Astrocyte (in vitro differentiated cells and primary cell): ENCODE results near the gene SLCO3A1.

Source experiments
- CTCF ChIP-seq: IDR thresholded peaks from 2 replicates; pipeline ENCODE4 v1.5.1; 2011; ENCODE audit warnings: low read depth, mild to moderate bottlenecking, inconsistent platforms, low read length, moderate library complexity; ENCODE audit not compliant: insufficient read depth
- EZH2 ChIP-seq: IDR thresholded peaks from 2 replicates; pipeline ENCODE4 v1.6.1; 2012; ENCODE audit warnings: mild to moderate bottlenecking, low read length, inconsistent platforms; ENCODE audit not compliant: insufficient read depth

- TF ChIP-seq CTCF (no peak), EZH2 (no peak)
These were observed 18.3 kb downstream of the SLCO3A1 start for GRCh38 chr15:91871837-91872236.
